OCI-LY3 (cell line): ENCODE measurements around the gene ZC3H10.

Source experiments
- EZH2phosphoT487 ChIP-seq: fragments of 200-600 bp; shearing (Covaris generic); IDR thresholded peaks from 2 replicates; pipeline ENCODE4 v1.6.1; 2018; ENCODE audit warnings: antibody characterized with exemption, mixed run types, low read depth
- TF ChIP-seq, protein P1 (sequence below): fragments of 200-600, 300-600 bp; sonication (generic); IDR thresholded peaks from 2 replicates; pipeline ENCODE4 v1.5.1; 2014; ENCODE audit warnings: antibody characterized with exemption, low read length, low read depth

DNA sequence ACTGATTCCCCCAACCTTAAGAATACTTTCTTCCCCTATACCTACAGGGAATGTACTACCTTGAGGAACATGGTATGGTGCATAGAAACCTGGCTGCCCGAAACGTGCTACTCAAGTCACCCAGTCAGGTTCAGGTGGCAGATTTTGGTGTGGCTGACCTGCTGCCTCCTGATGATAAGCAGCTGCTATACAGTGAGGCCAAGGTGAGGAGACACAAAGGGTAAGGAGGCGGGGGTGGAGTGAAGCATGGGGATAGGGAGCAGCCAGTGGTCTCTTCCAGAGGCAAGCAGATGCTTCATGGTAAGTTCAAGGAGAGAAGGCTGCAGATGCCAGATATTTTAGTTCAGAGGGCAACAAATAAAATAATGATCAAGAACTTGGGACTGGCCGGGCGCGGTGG lies 20.3 kb upstream of the ZC3H10 start:
- TF ChIP-seq, protein P1, sequence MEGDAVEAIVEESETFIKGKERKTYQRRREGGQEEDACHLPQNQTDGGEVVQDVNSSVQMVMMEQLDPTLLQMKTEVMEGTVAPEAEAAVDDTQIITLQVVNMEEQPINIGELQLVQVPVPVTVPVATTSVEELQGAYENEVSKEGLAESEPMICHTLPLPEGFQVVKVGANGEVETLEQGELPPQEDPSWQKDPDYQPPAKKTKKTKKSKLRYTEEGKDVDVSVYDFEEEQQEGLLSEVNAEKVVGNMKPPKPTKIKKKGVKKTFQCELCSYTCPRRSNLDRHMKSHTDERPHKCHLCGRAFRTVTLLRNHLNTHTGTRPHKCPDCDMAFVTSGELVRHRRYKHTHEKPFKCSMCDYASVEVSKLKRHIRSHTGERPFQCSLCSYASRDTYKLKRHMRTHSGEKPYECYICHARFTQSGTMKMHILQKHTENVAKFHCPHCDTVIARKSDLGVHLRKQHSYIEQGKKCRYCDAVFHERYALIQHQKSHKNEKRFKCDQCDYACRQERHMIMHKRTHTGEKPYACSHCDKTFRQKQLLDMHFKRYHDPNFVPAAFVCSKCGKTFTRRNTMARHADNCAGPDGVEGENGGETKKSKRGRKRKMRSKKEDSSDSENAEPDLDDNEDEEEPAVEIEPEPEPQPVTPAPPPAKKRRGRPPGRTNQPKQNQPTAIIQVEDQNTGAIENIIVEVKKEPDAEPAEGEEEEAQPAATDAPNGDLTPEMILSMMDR: no peak
- no peak for TF ChIP-seq EZH2phosphoT487
